ENCODE measurements around the gene NNT.
A peak's percentile ranks its signal among the peaks of the same experiment; 100 is the strongest.
"Not testable (repeated sequence)": the region's sequence is repeated elsewhere in the genome, so short reads cannot be mapped to it uniquely, and the experiment has no call there.

The NNT gene

GRCh38 chr5:43730832-43731342 is 127.9 kb downstream of the NNT start:
- DNase-seq = no peak

- DNase-seq = no peak
Observed at GRCh38 chr5:43731573-43731972, 128.6 kb downstream of the NNT start.

GRCh38 chr5:43745923-43746548 is 143.1 kb downstream of the NNT start:
- DNase-seq = not testable (repeated sequence)

- DNase-seq = no peak
Observed at GRCh38 chr5:43750809-43751208, 147.8 kb downstream of the NNT start.

GRCh38 chr5:43753069-43753468 is 150.1 kb downstream of the NNT start:
- peak; percentile 6 for DNase-seq

Data from DMS53 (cell line).